GM21360 (cell line): ENCODE data around the gene ZKSCAN5.
"Not testable (repeated sequence)": the region's sequence is repeated elsewhere in the genome, so short reads cannot be mapped to it uniquely, and the experiment has no call there.

Experiments
- ATAC-seq: cut with Tn5 transposase; IDR thresholded peaks from one replicate; pipeline ENCODE4 v1.9.1; 2021; ENCODE audit warnings: mild to moderate bottlenecking, moderate library complexity; ENCODE audit not compliant: unreplicated experiment

ZKSCAN5 gene

DNA sequence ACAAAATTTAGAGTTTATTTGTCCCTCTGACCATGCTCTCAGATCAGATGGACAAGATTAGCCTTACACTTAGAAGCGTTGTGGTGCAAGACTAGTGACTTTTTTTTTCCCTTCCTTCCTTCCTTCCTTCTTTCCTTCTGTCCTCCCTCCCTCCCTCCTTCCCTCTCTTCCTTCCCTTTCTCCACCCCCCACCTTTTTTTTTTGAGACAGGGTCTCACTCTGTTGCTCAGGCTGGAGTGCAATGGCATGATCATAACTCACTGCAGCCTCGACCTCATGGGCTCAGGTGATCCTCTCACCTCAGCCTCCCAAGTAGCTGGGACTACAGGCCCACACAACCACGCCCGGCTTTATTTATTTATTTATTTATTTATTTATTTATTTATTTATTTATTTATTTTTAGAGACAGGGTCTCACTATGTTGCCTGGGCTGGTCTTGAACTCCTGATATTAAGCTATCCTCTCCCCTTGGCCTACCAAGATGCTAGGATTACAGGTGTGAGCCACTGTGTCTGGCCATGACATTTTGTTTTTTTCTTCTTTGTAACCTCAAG, 76.4 kb downstream of the ZKSCAN5 start:
- not testable (repeated sequence) for ATAC-seq
